Ectodermal cell (in vitro differentiated cells): ENCODE results near the gene ESAM.

Source experiments
- H3K27ac ChIP-seq: 2 replicates; pipeline ENCODE4 v1.7.0; 2013; ENCODE audit warnings: mild to moderate bottlenecking, low read depth, low read length; ENCODE audit not compliant: insufficient read depth, poor library complexity, severe bottlenecking
- H3K27me3 ChIP-seq: 2 replicates; pipeline ENCODE4 v1.7.0; 2013; ENCODE audit warnings: mild to moderate bottlenecking, low read length; ENCODE audit not compliant: insufficient read depth, control insufficient read depth, poor library complexity, severe bottlenecking
- H3K36me3 ChIP-seq: one replicate; pipeline ENCODE4 v1.7.0; 2013; ENCODE audit warnings: low read length; ENCODE audit not compliant: control insufficient read depth, insufficient read depth
- H3K4me1 ChIP-seq: one replicate; pipeline ENCODE4 v1.7.0; 2013; ENCODE audit warnings: low read length; ENCODE audit not compliant: control insufficient read depth, insufficient read depth
- H3K4me3 ChIP-seq: 2 replicates; pipeline ENCODE4 v1.7.0; 2013; ENCODE audit warnings: low read depth, low read length, control low read depth; ENCODE audit not compliant: insufficient read depth
- H3K9me3 ChIP-seq: 2 replicates; pipeline ENCODE4 v1.7.0; 2013; ENCODE audit warnings: mild to moderate bottlenecking, low read length, moderate library complexity; ENCODE audit not compliant: control insufficient read depth
- WGBS, 2 experiments: methylation state at CpG; one replicate each; pipeline ENCODE4 v1.1.7; 2013; ENCODE audit warnings: missing lambda C conversion rate in 2 of 2; 5-methylcytosine and 5-hydroxymethylcytosine counted together

Gene ESAM

DNA sequence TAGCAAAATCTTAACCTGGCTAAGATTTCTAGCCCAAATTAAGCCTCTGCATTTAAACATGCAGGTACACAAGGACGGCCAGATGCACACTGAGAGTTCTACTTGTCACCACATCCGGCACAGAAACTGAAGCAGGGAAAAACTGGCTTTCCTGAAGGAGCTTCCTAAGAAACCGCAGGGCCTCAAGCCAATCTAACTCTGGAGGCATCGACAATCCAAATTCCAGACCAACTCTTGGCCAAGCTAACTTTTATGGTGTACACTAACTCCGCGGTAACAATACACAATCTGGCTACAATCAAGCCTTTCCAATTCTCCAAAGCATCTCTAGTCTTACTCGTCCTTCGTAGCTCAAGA is 36.9 kb upstream of the ESAM start:
- Histone ChIP-seq H3K27ac (peak overlapping the region; percentile 95), H3K27me3 (no peaks in the 10 kb centered on the region), H3K4me1 (peaks cover 13% of the 10 kb centered on the region), H3K36me3 (no peaks in the 10 kb centered on the region), H3K4me3 (peak overlapping the region; percentile 93), H3K9me3 (no peaks in the 10 kb centered on the region)
- WGBS, 2 experiments: 0 to 3% methylated on average over 8 of the region's 8 CpGs

DNA sequence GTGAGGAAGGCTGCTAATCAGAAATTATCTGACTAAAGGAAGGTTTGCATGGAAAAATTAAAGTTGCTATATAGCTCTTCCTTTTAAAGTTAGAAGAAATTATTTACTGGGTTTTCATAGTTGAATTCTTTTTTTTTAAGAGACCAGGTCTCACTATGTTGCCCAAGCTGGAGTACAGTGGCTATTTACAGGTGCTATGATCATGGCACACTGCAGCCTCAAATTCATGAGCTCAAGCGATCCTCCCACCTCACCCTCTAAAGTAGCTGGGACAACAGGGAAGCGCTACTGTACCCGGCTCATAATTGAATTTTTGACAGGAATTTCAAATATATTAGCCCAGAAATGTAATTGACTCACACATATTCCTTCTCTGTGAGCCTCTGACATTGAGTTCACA is 34.2 kb upstream of the ESAM start:
- Histone ChIP-seq H3K36me3 (no peaks in the 10 kb centered on the region), H3K27me3 (no peaks in the 10 kb centered on the region), H3K27ac (no peak overlapping the region), H3K4me3 (no peak overlapping the region), H3K4me1 (peaks cover 16% of the 10 kb centered on the region), H3K9me3 (no peaks in the 10 kb centered on the region)
- WGBS, 2 experiments: 89 to 90% methylated on average over 3 of the region's 3 CpGs

DNA sequence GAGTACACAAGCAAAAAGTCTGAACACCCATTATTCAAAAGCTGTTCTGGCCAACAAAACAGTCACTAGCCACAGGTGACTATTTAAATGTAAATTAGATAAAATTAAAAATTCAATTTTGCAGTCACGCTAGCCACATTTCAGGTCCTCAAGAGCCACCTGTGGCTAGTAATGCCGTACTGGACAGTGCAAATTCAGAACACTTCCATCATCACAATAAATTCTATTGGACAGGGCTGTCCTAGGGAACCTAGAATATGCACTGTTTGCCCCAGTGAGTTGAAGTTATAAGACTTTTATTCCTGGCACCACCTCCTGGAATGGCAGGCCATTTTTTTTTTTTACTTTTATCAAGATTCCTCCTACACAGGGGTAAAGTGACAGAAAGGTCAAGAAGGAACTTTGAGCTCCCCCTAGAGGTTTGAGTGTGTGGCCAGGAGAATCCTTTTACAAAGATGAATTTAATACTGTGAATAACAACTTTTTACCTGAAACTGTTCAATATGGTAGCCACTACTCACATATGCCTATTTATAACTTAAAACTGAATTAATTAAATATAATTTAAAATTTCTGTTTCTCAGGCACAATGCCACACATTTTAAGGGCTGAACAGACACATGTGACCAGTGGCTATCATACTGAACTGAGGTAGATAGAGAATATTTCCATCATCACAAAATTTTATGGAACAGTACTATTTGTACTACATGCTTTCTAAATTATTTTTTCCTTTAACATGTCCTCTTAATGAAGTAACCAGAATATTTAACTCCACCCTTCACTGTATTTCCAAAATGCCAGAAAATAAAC is 31.6 kb upstream of the ESAM start:
- Histone ChIP-seq H3K27ac (no peak overlapping the region), H3K4me3 (no peak overlapping the region), H3K36me3 (no peaks in the 10 kb centered on the region), H3K27me3 (no peaks in the 10 kb centered on the region), H3K4me1 (peaks cover 14% of the 10 kb centered on the region), H3K9me3 (no peaks in the 10 kb centered on the region)
- 89 to 96% methylated on average over 2 of the region's 2 CpGs for WGBS, 2 experiments

DNA sequence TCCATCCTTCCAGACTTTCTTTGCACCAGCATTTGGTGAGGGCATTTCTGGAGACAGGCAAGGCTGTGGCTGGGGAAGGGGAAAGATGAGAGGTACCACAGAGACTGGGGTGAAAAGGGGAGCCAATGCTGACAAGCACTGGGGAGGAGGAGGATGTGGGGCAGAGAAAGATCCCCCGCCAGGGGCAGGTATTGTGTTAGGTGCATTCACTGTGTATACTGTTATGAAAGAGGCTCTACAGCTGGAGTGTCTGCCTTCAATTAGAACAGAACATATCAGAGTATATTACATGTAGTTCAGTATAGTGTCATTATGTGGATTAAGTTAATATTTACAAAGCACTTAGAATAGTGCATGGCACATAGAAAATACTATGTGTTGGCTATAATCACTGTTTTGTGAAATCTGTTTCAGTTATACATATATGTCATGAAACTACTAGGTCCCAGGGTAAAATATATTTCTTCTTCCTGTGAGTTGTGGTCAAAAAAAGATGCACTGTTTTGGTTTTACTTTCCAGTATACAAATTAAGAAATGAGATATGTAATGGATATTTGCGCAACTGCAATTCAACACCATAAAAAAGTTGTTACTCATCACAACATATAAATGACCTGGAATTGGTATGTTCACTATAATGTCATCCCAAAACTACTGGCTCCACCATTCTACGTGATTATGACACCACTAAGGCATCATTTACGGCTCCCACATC is 29.7 kb upstream of the ESAM start:
- WGBS, 2 experiments: 95% methylated on average over 3 of the region's 4 CpGs
- no peaks in the 10 kb centered on the region for H3K36me3 ChIP-seq
- H3K27me3 ChIP-seq: no peaks in the 10 kb centered on the region
- no peak overlapping the region for H3K27ac ChIP-seq
- no peak overlapping the region for H3K4me3 ChIP-seq
- H3K4me1 ChIP-seq: peaks cover 3% of the 10 kb centered on the region
- no peaks in the 10 kb centered on the region for H3K9me3 ChIP-seq

DNA sequence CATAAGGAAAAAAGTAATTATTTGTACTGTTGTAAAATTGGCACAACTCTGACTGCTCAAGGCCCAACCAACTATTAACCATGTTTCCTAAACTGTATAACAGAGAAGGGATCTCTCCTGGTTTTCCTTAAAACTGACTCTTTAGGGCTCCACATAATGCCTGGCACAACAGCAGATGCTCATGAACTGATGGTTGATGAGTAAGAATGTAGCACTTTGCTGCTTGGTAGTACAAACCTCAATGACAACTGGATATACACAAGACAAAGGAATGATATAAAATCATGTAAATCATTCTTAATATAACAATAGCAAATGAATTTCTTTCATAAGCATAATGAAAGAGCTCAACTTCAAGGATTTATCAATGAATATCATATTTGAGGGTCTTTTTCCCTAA is 26.4 kb upstream of the ESAM start:
- no peaks in the 10 kb centered on the region for H3K36me3 ChIP-seq
- no peak overlapping the region for H3K27ac ChIP-seq
- H3K27me3 ChIP-seq: no peaks in the 10 kb centered on the region
- H3K9me3 ChIP-seq: no peaks in the 10 kb centered on the region
- H3K4me3 ChIP-seq: no peak overlapping the region
- H3K4me1 ChIP-seq: peaks cover 3% of the 10 kb centered on the region

DNA sequence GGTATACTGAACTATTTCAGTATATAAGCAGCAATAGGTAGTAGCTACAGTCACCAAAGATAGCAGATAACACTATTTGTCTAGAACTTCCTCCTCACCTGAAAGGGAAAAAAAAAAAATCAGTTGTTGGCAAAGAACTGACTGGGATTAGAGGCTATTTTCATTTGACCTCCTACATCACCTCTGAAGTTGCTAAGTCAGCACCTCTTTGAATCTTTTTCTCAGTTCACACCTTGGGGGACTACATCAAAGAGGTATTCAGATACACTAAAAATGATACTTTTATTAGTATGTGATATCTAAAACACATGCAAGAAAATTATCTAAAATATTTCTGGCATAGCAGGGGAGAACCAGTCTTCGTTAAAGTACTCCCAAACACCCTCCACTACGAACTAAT is 22.0 kb upstream of the ESAM start:
- H3K4me3 ChIP-seq: no peak overlapping the region
- 96 to 98% methylated on average over 2 of the region's 2 CpGs for WGBS, 2 experiments
- no peaks in the 10 kb centered on the region for H3K36me3 ChIP-seq

DNA sequence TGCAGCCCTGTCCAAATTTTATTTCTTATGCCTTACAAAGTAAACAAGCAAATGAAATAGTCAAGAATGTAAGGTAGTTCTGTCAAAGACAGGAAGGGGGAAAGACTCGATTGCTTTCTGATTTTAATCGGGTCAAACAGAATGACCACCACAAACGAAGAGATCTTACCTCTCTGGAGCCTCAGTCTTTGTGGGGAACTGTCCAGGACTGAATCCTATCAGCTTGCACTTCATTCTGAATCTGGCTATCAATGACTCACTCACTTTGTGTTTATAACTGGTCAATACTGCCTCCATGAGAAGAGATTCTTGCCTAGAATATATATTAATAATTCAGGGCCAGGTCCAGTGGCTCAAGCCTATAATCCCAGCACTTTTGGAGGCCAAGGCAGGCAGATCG is 20.9 kb upstream of the ESAM start:
- WGBS, 2 experiments: 93 to 97% methylated on average over 4 of the region's 4 CpGs
- no peaks in the 10 kb centered on the region for H3K36me3 ChIP-seq

More for the DNA sequence above, 22.0 kb upstream of the ESAM start:
- Histone ChIP-seq H3K27ac (no peak overlapping the region), H3K27me3 (no peaks in the 10 kb centered on the region), H3K9me3 (no peaks in the 10 kb centered on the region), H3K4me1 (no peaks in the 10 kb centered on the region)

DNA sequence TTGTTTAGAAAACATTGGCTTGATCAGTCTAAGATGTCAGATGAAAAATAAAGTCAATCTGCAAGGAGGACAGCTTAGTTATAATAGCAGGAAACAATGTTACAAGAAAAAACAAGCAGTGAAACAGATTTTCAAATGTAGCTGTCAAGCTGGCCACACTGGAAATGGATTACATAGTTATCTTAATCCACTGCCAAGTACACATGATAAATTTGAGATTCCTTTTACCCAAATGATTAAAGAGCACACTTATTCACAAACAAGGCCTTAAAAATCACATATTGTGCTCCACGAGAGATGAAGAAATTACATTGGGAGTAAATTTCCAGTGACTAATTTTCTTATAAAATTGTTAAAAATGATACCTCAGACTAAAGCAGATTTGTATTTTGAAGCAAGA is 17.5 kb upstream of the ESAM start:
- Histone ChIP-seq H3K27me3 (no peaks in the 10 kb centered on the region), H3K4me1 (no peaks in the 10 kb centered on the region), H3K4me3 (no peak overlapping the region), H3K9me3 (no peaks in the 10 kb centered on the region), H3K36me3 (peaks cover 2% of the 10 kb centered on the region), H3K27ac (no peak overlapping the region)
- no CpG with 5 or more reads among the region's 1 CpG for WGBS, 2 experiments

More for the DNA sequence above, 20.9 kb upstream of the ESAM start:
- H3K27me3 ChIP-seq: no peaks in the 10 kb centered on the region
- no peak overlapping the region for H3K27ac ChIP-seq
- no peaks in the 10 kb centered on the region for H3K9me3 ChIP-seq
- no peak overlapping the region for H3K4me3 ChIP-seq
- no peaks in the 10 kb centered on the region for H3K4me1 ChIP-seq

DNA sequence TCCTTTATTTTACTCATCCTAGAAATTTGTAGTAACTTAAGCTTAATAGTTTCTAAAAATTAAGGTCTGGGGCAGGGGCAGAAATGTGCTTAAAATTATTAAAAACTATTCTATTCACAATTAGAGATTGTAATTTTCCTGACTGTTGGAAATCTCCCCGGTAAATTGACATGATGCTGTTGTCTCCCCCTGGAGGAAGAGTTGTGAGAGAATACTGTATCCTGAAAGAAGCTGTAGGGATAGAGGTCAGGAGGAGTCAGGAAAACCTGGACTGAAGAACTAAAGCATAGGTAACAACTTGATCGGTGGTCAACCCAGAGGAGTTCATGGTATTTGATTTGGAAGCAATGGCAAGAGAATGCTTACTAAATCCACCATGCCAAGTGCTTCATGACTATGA is 16.2 kb upstream of the ESAM start:
- Histone ChIP-seq H3K4me1 (no peaks in the 10 kb centered on the region), H3K36me3 (peaks cover 7% of the 10 kb centered on the region), H3K9me3 (no peaks in the 10 kb centered on the region), H3K27ac (no peak overlapping the region), H3K4me3 (no peak overlapping the region), H3K27me3 (no peaks in the 10 kb centered on the region)
- WGBS, 2 experiments: 92 to 93% methylated on average over 2 of the region's 2 CpGs

DNA sequence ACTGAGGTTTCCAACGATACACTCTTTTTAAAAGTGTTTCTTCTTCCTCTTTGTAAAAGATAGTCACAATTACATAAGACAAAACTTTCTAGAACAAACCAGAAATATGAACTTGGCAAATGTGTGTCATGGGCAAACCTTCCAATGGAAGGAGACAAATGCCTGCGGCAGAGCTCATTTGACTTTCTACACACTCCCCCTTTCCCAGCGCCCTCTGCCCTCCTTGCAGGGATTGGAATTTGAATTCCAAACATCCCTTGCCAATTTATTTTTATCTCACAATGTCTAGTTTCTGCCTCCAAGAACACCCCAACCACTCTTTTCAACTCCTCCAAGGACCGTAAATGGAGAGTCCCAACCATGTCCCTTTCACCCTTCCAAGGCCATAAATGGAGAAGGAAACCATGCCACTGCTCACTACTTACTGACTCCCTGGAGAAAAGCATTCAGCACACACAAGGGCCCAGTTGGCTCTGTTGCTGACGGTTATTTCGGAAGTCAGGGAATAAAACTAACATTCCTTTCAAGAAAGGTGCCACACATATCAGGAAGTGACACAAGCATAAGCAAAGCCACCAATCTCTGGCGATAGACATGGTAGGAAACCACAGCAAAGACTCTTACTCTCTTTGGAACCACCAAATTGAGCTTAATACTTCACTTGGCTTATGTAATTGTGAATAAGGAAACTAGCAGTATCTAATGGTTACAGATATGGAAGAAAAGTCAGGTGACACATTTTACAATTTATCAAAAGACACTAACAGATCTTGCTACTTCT is 15.0 kb upstream of the ESAM start:
- no peak overlapping the region for H3K4me3 ChIP-seq
- no peaks in the 10 kb centered on the region for H3K9me3 ChIP-seq
- no peaks in the 10 kb centered on the region for H3K27me3 ChIP-seq
- 92 to 94% methylated on average over 7 of the region's 7 CpGs for WGBS, 2 experiments
- H3K36me3 ChIP-seq: peaks cover 11% of the 10 kb centered on the region
- H3K27ac ChIP-seq: no peak overlapping the region
- H3K4me1 ChIP-seq: no peaks in the 10 kb centered on the region
